Activated naive CD4-positive, alpha-beta T cell treated with anti-CD3 and anti-CD28 coated beads, Interleukin-2, amount 50 U/mL, for 16 hours (primary cell): ENCODE measurements around the gene CLINT1.
A peak's percentile ranks its signal among the peaks of the same experiment; 100 is the strongest.
"Not testable (repeated sequence)": the region's sequence is repeated elsewhere in the genome, so short reads cannot be mapped to it uniquely, and the experiment has no call there.

ENCODE experiments used
- DNase-seq: peaks from one replicate; pipeline ENCODE4 v3.0.0-alpha.2; 2020

CLINT1 gene

DNA sequence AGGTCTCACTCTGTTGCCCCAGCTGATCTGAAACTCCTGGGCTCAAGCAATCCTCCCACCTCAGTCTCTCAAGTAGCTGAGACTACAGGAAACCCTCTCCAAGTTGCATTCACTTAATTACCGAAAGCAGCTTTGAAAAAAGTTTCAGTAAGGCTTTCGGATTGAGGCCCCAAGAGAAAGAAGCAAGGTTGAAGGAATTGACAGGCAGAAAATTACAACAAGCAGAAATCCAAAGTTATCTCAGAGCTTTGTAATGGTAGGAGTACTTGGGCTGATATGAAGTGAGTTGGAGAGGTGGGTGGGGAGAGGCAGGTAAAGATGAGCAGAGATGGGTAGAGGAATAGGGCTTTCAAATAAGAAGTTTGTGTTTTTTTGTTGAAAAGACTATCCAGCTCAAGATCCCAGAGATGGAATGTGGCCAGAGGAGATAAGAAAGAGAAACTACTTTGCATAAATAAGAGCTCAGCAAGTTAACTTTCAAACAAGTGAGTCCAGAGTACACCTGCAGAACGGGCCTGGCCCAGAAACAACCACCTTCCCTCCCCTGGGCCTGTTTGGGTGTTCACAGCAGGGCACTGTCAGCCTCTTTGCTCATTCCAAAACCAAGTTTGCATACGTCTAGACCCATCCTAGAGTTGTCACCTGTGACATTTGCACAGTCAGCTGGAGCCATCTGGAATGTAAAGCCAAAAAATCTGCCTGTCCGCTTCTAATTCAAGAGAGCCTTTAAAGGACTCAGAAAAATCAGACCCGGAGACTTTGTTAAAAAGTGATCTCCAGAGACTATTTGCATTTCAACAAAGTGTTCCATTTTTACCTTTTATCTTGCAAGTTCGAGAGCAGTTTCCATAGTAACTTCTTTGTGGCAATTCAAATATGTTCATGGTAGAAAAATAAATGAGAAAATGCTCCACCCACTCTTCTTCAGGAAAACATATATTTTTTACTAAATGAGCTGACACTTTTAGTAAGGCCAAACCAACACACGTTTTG, 2.2 kb upstream of the CLINT1 start:
- no peak for DNase-seq

DNA sequence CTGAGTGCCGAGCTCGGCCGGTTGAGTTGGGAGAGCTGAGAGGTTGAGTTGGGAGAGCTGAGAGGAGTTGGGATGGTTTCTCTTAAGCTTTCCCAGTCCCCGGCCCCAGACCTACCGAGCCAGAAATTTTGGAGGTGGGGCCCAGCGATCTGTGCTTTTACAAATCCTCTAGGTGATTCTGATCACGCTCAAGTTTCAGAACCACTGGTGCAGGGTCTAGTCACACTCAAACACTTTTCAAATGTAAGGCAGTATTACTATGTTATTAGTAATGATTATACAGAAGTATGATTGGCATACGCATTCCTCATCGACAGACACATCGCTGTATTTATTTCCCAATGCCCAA, 256 bp upstream of the CLINT1 start:
- no peak for DNase-seq

DNA sequence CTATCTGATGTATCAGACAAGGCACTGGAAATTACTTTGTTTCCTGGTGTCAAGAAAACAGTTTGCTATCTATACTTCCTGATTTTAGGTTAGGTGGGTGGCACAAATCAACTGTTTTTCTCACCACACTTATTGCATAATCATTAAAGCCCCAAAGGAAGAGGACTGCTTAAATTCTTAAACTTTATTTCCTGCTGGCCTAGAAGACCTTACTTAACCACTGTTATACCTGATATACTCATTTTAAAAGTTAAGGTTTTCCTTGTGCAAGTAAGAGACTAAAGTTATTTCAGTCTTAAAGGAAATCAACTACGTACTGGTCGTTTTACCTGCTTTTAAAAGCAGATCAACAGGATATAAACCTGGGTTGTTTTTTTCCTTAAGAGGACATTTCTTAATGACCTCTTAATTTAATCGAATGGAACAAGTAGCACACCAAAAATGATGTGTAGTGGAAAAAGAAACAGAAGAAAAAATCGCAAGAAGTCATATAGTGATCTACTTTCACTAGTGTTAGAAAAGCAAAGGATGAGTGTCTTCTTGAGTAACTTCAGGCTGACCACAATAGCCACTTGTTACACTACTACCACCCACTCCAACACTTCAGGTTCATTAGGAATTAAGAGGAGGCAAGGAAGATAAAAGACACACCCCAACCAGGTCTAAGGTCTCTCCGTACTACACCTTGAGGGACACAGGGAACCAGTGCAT, 974 bp downstream of the CLINT1 start:
- no peak for DNase-seq

DNA sequence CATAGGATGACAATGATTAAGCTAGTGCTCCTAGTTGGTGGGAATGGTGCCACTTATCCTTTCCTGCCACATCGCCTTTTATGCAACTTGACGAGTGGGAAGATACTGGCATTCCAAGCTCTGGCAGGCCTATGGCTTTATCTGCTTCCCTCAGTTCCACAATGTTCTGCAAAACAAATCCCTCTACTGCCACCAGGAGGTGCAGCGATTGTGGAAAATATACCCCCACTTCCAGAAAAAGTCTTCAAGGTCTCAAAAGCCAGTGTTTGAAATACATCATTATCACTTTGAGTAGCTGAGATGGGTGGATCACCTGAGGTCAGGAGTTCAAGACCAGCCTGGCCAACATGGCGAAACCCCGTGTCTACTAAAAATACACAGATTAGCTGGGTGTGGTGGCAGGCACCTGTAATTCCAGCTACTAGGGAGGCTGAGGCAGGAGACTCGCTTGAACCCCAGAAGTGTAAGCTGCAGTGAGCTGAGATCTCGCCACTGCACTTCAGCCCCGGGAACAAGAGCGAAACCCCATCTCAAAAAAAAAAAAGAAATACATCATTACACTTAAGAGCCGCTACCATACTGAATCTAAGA, 3.4 kb downstream of the CLINT1 start:
- no peak for DNase-seq

DNA sequence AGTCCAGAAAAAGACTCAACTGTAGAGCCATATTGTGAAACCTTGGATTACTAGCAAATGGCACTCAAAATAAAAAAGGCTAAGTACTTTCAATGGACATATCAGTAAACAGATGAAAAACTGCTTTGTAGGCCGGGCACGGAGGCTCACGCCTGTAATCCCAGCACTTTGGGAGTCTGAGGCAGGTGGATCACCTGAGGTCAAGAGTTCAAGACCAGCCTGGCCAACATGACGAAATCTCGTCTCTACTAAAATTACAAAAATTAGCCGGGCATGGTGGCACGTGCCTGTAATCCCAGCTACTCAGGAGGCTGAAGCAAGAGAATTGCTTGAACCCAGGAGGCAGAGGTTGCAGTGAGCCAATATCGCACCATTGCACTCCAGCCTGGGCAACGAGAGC, 5.6 kb downstream of the CLINT1 start:
- not testable (repeated sequence) for DNase-seq

DNA sequence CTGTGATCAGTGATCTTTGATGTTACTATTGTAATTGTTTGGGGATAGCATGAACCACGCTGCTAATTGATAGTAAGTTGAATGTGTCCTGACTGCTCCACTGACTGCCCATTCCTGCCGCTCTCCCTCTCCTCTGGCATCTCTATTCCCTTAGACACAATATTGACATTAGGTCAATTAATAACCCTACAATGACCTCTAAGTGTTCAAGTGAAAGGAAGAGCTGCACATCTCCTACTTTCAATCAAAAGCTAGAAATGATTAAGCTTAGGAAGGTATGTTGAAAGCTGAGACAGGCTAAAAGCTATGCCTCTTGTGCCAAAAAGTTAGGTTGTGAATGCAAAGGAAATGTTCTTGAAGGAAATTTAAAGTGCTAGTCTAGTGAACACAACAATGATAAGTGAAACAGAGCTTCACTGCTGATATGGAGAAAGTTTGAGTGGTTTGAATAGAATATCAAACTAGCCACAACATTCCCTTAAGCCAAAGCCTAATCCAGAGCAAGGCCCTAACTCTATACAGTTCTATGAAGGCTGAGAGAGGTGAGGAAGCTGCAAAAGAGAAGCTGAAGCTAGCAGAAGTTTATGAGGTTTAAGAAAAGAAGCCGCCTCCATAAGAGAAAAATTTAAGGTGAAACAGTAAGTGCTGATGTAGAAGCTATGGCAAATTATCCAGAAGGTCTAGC, 12.9 kb downstream of the CLINT1 start:
- DNase-seq, result no peak

DNA sequence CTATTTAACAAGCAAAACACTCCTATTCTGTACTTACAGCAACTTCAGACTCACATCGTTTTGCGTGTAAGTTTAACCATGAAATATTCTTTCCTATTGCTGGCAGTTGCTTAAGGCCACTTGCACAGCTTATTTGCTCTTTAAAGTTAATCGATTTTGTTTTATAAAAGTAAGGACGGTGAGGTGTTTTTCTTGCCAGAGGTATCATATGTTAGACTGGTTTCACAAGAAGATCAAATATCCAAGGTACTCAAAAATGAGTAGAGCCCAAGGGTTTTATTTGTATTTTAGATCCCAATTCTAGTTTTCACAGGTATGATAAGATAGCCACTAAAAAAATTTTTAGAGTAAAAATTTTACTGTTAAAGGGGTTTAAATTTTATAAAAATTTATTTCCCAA, 16.2 kb downstream of the CLINT1 start:
- no peak for DNase-seq

DNA sequence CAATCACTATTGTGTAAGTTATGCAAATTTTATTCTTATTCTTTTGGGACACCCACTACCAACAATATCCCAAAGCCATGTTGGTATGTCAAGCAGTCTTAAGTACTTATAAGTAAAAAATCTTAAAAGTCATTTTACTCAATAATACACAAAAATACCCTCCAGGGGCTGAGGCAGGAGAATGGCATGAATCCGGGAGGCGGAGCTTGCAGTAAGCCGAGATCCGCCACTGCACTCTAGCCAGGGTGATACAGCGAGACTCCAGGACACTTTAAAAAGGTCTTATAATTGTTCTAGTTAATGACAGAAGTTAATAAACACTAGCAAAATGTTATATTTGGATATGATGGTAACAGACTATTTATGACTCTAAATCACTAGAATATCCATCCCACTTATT, 16.8 kb downstream of the CLINT1 start:
- no peak for DNase-seq

DNA sequence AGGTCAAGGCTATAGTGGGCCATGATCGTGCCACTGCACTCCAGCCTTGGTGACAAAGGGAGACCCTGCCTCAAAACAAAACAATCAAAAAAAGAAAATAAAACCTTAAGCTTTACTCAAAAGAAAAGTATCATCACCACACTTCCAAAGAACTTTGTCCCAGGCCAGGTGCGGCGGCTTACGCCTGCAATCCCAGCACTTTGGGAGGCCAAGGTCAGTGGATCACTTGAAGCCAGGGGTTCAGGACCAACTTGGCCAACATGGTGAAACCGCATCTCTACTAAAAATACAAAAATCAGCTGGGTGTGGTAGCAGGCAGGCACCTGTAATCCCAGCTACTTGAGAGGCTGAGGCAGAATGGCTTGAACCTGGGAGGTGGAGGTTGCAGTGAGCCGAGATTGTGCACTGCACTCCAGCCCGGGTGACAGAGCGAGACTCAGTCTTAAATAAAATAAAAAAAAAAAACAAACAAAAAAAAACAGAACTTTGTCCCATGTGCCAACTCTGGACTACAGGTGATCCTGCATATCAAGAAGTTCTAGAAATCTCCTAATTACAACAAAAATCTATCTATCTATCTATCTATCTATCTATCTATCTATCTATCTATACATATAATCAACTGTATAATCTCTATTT, 19.7 kb downstream of the CLINT1 start:
- no peak for DNase-seq

DNA sequence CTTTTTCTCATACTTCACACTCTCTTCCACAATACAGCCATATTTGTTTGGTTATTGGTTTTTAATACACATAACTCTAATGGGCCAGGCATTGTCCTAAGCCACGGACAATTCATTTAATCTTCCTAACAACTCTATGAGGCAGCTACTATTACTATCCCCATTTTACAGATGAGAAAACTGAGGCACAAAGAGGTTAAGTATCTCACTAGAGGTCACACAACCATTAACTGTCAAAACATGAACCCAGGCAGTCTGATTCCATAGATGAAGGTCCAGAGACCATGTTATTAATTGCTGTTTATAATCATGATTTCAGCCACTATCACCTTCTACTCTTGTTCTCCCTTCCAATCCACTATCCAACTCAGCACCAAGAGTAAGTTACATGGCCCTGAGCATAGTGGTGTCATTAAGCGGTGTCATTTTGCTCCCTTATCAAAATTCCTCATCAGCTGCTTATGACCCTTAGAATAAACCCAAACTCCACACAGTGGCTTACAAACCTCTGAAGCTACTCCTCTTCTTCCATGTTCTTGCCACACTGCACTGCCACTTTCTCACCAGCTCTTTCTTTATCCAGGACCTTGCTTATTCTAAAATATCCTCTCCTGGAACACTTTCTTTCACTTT, 22.7 kb downstream of the CLINT1 start:
- no peak for DNase-seq

DNA sequence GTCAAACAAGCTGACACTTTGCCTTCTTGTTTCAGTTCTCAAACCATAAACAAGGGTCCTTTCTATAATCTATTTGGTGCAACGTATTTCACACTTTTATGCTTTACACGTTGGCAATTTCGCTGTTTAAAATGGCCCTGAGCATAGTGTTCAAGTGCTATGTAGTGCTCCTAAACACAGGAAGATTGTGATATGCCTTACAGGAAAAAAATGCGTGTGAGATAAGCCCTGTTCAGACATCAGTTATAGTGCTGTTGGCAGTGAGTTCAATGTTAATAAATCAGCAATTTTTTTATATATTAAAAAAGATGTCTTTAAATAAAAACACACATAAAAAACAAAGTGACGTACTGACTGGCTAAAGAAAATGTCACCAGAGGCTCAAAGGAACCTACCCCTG, 23.9 kb downstream of the CLINT1 start:
- DNase-seq, result no peak

DNA sequence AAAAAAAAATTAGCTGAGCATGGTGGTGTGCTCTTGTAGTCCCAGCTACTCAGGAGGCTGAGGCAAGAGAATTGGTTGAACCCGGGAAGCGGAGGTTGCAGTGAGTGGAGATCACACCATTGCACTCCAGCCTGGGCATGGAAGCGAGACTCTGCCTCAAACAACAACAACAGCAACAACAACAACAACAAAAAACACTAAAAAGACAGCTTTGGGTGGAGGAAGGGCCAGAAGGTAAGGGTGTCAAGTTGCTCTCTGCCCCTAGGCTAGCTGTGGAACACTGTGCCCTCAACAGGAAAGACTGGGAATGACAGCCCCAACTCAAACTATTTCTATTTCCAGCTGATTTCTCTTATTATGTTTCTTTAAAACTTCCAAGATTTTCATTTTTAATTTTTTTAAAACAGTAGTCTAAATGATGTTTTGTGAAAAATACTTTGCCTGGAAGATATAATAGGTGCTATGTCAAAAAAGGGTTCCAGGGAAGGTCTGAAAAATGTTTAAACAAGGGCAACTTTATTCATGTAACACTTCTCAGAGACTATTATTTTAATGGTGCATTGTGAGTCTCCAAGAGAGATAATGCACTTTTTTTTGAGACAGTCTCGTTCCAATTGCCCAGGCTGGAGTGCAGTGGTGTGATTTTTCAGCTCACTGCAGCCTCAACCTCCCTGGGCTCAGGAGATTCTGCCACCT, 29.9 kb downstream of the CLINT1 start:
- DNase-seq, result no peak

DNA sequence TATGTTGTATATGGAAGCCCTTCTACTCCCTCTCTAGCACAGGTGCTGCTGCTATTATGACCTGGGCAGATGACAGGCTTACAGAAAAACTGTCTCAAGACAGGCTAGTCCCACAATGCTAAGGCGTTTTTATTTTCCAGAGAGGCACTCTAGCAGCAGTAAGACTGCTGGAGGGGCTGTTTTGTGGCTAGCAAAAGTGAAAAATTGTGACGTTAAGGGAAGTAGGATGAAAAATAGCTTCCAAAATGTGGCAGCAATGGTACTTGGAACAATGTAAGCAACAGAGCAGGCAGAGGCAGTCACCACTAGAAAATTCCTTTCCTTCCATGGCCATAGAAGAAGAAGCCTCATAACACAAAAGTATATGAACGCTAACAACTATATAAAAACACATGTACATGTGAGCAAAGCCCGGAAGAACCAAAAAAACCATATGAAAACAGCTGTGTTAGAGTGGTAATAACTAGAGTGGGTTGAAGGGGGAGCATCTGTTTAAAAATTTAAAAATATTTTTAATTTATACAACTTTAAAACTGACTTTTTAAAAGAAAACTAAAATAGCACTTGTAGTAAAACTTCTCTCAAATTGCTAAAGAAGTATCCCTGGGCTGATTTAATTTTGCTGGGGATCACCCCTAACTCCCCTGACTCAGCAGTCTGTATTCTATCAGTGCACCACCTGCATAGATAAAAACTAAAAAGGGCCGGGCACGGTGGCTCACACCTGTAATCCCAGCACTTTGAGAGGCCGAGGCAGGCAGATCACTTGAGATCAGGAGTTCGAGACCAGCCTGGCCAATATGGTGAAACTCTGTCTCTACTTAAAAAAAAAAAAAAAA, 30.6 kb downstream of the CLINT1 start:
- no peak for DNase-seq

DNA sequence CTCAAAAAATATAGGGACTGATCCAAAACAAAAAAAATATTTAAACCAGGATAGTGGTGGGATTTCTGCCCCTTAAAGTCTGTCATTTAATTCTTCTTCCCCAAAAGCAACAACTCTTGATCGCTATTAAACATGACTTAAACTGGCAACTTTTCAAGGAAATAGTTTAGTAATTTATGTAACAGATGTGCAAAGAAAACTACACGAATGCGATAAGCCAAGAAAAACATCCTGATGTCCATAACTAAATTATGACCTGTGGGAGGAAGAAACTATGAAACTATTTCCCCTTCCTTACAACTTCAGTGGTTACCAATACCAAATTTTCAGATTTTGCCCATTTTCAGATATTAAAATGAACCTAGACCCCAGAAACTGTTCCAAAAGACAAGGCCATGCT, 31.5 kb downstream of the CLINT1 start:
- DNase-seq, result no peak

DNA sequence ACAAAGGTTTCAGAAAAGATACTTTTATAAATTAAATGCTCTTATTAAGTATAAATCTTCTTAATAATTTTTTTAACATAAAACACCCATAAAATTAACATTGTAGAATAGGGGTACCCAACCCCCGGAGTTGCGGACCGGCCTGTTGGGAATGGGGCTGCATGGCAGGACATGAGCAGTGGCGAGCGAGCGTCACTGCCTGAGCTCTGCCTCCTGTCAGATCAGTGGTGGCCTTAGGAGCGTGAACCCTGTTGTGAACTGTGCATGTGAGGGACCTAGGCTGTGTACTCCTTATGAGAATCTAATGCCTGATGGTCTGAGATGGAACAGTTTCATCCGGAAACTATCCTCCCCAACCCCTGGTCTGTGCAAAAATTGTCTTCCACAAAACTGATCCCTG, 35.3 kb downstream of the CLINT1 start:
- DNase-seq, result no peak

DNA sequence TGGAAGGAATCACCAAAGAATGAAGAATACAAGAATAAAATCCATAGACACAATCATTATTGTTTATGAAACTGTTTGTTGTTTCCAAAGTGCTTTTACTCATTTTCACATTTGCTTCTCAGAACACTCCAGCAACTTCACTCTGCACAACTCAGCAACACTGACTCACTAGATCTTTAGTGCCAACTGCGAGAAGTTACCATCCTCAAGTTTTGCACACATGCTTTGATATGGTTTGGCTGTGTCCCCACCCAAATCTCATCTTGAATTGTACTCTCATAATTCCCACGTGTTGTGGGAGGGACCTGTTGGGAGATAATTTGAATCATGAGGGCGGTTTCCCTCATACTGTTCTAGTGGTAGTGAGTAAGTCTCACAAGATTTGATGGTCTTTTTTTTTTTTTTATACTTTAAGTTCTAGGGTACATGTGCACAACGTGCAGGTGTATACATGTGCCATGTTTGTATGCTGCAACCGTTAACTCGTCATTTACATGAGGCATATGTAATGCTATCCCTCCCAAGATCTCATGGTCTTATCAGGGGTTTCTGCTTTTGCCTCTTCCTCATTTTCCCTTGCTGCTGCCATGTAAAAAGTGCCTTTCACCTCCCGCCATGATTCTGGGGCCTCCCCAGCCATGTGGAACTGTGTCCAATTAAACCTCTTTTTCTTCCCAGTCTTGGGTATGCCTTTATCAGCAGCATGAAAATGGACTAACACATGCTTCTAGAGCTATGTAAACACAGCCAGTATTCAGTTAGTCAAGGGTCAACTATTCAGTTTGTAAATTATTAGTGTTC, 36.9 kb downstream of the CLINT1 start:
- DNase-seq, result peak; percentile 18

DNA sequence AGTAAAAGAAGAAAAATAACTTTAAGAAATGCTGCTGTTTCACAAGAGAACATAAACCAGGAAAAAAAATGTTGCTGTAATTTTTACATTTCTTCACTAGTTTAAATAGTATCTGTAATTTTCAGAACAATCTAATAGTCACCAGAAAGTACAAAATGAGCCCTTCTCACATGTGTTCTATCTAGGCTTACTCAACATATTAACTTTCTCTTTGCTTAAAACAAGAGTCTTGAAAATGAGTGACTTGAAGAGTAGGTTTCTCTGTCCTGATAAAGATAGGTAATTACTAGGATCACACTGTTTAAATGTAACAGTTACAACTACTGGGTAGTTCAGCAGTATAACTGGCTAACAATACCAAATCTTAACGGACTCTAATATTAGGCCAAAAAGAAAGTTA, 37.5 kb downstream of the CLINT1 start:
- DNase-seq, result no peak

DNA sequence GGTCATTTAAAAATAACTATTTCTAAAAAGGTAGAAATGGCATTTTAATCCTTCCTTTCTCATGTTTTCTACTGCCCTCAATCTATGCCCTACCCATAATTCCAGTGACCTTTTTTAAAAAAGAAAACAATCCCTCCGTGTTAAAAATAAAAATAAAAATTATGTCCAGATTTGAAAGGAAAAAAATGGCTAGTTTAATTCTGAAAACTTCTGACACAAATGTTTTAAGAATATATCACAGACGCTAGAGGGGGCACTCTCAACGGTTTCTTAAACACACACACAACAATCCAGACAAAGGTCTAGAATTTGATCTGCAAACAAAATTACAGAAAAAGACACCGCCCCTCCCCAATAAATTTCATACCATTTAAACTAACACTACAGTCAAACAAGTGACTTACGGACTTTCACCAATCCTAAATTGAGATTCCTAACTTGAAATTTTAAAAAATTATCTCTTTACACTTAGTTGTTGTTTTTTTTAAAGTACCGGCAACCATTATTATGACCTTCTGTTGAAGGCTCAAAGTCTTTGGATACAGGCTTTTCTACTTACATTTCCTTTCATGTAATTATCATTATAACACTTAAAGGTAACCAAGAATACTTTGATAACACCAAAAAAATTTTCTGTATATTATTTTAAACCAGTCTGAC, 38.2 kb downstream of the CLINT1 start:
- no peak for DNase-seq

DNA sequence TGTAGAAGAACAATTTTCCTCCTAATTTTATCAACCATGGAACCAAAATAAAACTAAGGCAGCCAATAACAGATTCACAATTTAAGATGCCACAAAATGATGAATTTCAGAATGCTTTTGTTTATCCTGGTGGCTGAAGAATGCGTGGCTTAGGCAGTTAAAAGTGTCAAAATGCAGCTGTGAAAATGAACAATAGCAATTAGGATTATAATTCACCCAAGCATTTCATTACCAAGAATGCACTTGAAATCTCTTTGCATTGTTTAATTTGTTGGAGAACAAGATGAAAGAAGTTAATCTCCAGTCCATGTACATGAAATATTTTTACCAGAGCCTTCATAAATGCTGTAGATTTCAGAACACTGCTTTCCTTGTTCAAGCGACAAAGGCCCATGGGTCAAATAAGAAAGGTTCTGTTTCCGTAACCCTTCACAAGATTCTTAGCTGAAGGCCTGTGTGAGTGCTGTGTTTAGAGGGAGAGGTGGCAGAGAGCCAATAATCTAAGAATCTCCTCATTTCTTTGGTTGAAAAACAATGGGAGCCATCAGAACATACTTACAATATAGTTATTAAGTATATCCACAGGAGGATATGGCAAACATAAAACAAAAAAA, 39.3 kb downstream of the CLINT1 start:
- no peak for DNase-seq
